ENCODE measurements around the gene CDK5R1.

Gene CDK5R1

DNA sequence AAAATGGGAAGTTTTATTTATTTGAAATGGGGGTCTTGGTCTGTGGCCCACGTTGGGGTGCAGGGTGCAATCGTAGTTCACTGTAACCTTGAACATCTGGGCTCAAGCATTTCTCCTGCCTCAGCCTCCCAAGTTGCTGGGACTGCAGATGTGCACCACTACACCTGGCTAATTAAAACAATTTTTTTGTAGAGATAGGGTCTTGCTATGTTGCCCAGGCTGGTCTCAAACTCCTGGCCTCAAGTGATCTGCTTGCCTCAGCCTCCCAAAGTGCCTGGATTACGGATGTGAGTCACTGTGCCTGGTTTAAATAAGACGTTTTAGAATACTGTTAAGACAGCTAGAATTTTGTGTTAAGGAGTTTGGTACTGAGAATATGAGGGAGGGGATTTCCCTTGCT lies 26.7 kb upstream of the CDK5R1 start:
- no peak overlapping the region for H3K27ac ChIP-seq
- no peak for TF ChIP-seq ZFX (IDR thresholded peaks at IDR 0.05)
- TF ChIP-seq, protein P1, sequence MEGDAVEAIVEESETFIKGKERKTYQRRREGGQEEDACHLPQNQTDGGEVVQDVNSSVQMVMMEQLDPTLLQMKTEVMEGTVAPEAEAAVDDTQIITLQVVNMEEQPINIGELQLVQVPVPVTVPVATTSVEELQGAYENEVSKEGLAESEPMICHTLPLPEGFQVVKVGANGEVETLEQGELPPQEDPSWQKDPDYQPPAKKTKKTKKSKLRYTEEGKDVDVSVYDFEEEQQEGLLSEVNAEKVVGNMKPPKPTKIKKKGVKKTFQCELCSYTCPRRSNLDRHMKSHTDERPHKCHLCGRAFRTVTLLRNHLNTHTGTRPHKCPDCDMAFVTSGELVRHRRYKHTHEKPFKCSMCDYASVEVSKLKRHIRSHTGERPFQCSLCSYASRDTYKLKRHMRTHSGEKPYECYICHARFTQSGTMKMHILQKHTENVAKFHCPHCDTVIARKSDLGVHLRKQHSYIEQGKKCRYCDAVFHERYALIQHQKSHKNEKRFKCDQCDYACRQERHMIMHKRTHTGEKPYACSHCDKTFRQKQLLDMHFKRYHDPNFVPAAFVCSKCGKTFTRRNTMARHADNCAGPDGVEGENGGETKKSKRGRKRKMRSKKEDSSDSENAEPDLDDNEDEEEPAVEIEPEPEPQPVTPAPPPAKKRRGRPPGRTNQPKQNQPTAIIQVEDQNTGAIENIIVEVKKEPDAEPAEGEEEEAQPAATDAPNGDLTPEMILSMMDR (conservative IDR thresholded peaks at IDR 0.05): no peak

DNA sequence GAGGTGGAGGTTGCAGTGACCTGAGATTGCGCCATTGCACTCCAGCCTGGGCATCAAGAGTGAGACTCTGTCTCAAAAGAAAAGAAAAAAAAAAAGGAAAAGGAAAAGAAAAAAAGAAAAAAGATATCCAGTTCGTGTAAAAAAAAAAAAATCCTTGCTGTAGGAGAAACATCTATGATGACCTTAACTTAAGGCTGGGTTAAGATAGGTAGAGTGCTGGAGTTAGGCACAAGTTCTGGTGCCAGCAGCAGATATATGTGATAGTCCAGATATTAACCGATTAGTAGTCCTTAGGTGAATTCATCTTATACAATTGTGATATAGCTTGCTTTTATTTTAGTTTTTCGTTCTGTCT lies 25.3 kb upstream of the CDK5R1 start:
- H3K27ac ChIP-seq: no peak overlapping the region
- TF ChIP-seq, protein P1 (conservative IDR thresholded peaks at IDR 0.05): no peak
- TF ChIP-seq ZFX (IDR thresholded peaks at IDR 0.05): no peak

DNA sequence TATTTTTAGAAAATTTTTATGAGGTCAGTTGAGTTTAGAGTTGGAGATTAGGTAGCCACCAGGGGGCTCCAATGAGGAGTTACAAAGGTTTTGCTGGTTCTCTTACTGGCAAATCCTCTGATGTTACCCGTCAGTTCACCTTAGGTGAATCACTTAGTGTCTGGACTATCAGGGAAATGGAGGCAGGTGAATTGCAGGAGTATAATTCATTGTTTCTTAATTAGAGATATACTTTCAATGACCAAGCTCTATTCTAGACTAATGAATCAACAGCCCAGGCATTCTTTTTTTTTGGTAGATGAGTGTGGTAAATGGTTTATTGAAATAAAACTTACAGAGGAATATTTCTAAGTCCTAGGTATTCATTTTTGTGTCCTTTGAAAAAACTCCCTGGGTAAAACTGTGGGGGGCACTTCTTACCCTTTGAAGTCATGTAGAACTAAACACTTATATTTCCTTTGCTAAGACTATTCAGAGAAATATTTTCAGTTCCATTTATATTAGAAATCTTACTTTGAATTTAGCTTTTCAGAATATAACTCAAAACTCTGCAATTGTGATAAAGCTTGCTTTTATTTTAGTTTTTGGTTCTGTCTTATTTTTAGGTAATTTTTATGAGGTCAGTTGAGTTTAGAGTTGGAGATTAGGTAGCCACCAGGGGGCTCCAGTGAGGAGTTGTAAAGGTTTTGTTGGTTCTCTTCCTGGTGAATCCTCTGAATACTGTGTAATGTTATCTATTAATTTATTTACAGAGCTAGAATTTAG lies 24.8 kb upstream of the CDK5R1 start:
- TF ChIP-seq, protein P1 (conservative IDR thresholded peaks at IDR 0.05): peak; percentile 86
- TF ChIP-seq ZFX (IDR thresholded peaks at IDR 0.05): no peak

DNA sequence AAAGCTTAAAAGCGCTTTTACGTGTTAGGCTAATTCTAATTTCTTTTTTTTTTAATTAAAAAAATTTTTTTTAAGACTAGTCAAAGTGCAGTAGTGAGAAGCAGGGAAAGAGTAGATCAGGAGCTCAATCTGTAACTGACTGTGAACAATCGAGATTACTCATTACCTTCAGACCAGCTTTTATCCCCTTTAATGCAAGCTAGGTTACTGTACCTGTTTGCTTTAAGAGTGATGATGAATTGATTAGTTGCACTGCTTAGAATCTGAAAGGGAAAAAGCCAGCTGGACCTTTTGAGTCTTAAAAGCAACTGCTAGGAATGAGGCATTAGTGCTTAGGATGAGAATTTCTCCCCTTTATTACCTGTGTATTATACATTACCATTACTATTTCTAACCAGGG lies 23.5 kb upstream of the CDK5R1 start:
- H3K27ac ChIP-seq: no peak overlapping the region
- TF ChIP-seq ZFX (IDR thresholded peaks at IDR 0.05): no peak
- TF ChIP-seq, protein P1 (conservative IDR thresholded peaks at IDR 0.05): no peak

More for the DNA sequence above, 24.8 kb upstream of the CDK5R1 start:
- no peak overlapping the region for H3K27ac ChIP-seq

DNA sequence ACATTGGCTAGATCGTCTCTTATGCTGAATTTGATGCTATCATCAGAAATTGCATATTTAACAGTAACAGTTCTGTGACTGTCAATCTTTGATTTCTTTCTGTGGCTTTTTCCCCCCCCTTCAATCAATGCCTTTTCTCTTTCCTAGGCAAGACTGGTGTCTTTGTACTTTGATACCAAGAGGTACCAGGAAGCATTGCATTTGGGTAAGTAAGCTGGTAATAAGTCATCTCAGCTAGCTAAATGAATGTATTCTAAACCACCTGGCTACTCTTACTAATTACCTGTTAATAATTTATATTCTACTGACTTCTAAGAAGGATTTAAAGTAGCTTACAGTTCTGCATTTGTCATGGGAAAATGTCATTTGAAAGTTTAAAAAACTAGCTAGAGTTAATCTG lies 22.4 kb upstream of the CDK5R1 start:
- no peak overlapping the region for H3K27ac ChIP-seq
- TF ChIP-seq ZFX (IDR thresholded peaks at IDR 0.05): no peak; the same call in 1 of the 2 replicates
- TF ChIP-seq, protein P1 (conservative IDR thresholded peaks at IDR 0.05): no peak

DNA sequence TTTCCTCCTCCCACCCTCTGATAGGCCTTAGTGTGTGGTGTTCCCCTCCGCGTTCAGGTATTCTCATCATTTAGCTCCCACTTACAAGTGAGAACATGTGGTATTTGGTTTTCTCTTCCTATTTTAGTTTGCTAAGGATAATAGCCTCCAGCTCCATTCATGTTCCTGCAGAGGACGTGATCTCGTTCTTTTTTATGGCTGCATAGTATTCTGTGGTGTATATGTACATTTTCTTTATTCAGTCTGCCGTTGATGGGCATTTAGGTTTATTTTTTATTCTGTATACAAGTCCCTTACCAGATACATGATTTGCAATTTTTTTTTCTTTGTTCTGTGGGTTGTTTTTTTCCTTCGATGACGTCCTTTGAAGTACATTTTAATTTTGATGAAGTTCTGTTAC lies 18.8 kb upstream of the CDK5R1 start:
- H3K27ac ChIP-seq: no peak overlapping the region
- no peak for TF ChIP-seq ZFX (IDR thresholded peaks at IDR 0.05)
- TF ChIP-seq, protein P1 (conservative IDR thresholded peaks at IDR 0.05): no peak

DNA sequence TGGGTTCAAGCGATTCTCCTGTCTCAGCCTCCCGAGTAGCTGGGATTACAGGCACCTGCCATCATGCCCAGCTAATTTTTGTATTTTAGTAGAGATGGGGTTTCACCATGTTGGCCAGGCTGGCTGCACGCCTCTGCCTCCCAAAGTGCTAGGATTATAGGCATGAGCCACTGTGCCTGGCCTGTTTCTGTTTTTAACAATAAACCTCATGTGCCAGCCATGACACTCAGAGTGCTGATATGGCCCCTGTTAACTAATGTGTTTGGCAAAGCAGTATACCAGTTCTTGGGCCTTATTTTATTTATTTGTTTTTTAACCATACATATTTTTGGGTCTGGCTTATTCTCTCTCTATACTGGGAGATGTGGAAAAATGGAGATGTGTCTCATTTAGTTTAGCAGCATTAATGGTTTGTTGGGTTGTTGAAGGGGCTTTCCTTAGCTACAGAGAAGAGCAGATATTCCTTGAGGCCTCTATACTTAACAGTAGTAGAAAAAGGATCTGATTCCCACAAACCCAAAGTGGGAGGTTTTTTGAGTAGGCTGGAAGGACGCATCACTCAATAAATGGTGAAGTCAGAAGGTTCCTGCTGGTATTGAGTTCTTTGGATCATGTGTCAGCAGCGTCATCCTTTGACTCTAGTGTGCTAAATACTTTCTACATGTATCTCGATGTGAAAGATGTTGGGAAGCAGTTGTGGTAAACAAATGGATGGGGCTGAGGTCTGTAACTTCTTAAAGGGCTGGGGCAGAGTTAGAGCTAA lies 16.2 kb upstream of the CDK5R1 start:
- TF ChIP-seq, protein P1 (conservative IDR thresholded peaks at IDR 0.05): no peak
- TF ChIP-seq ZFX (IDR thresholded peaks at IDR 0.05): no peak
- no peak overlapping the region for H3K27ac ChIP-seq
